K562 (cell line): ENCODE measurements around the gene ARL14EPL. TPM values are rescaled to one million over a fixed set of nuclear protein-coding genes. Genes with fewer than 3 reads are reported as not detected.

Experiments
- ATAC-seq: fragments of 200-7000 bp; cut with Tn5 transposase; 3 replicates; pipeline ENCODE4 v1.9.1; 2020; ENCODE audit warnings: moderate library complexity
- BruUV-seq: library from RNA; stranded (reverse); fragments of 400-500 nt; replicated peaks from 2 replicates; lab custom pipeline; 2021; lab: Mats Ljungman, UMichigan
- CTCF ChIA-PET: fragments of 300-600 bp; formaldehyde crosslinking; extraction: SDS; loops from one replicate; lab custom pipeline; 2021; ENCODE audit warnings: low intra/inter-chr PET ratio; lab: Yijun Ruan, JAX
- POLR2A ChIA-PET: fragments of 300-600, 350-650 bp; sonication (Branson Sonifier 250); formaldehyde crosslinking; extraction: SDS; loops from one replicate; lab custom pipeline; 2021; ENCODE audit warnings: antibody characterized with exemption, inconsistent platforms; lab: Yijun Ruan, JAX
- DNase-seq, 4 experiments: peaks; one replicate each; pipeline versions ENCODE4 v3.0.0 to v3.0.0-alpha.2; 2011 to 2018; ENCODE audit warnings: low spot score in 3 of 4, mixed read lengths in 3 of 4; ENCODE audit errors: extremely low read depth in 1 of 4
- FAIRE-seq: peaks from 2 replicates; lab custom pipeline; 2011; peaks lifted over from hg19 to GRCh38; lab: Jason Lieb, UNC
- H2AFZ ChIP-seq: 2 replicates; pipeline ENCODE4 v1.6.0; 2011; ENCODE audit warnings: low read depth, low read length, control low read depth, inconsistent platforms
- H3K27ac ChIP-seq: fragments of 200-600 bp; 3 replicates; pipeline ENCODE4 v1.8.0; 2011; ENCODE audit warnings: low read depth, mild to moderate bottlenecking, control low read depth, inconsistent platforms, low read length, moderate library complexity, mixed read lengths; ENCODE audit errors: extremely low read depth
- H3K27me3 ChIP-seq, 2 experiments: fragments of 300-600 bp in 1 of 2; 2 replicates in 1 of 2; 3 replicates in 1 of 2; pipeline versions ENCODE4 v1.6.0 to v1.8.0; 2011; ENCODE audit warnings: inconsistent platforms in 2 of 2, low read length in 2 of 2, mild to moderate bottlenecking in 1 of 2, mixed read lengths in 1 of 2, moderate library complexity in 1 of 2; ENCODE audit not compliant: control insufficient read depth in 2 of 2, insufficient read depth in 2 of 2
- H3K36me3 ChIP-seq: fragments of 300-600 bp; 3 replicates; pipeline ENCODE4 v1.8.0; 2011; ENCODE audit warnings: mild to moderate bottlenecking, low read length, inconsistent platforms; ENCODE audit not compliant: control insufficient read depth, insufficient read depth
- H3K4me1 ChIP-seq, 2 experiments: fragments of 200-600 bp in 1 of 2; replicated peaks in 1 of 2; 2 replicates in 1 of 2; 3 replicates in 1 of 2; pipeline versions ENCODE4 v1.5.1 to v1.8.0; 2011; ENCODE audit warnings: inconsistent platforms in 2 of 2, low read length in 2 of 2, mild to moderate bottlenecking in 1 of 2, mixed read lengths in 1 of 2, moderate library complexity in 1 of 2; ENCODE audit not compliant: control insufficient read depth in 2 of 2, insufficient read depth in 2 of 2
- H3K4me2 ChIP-seq: 2 replicates; pipeline ENCODE4 v1.6.1; 2011; ENCODE audit warnings: low read length, control low read depth, inconsistent platforms, mixed read lengths; ENCODE audit not compliant: insufficient read depth
- H3K4me3 ChIP-seq: fragments of 200-600 bp; sonication (generic), shearing (Covaris generic); 2 replicates; pipeline ENCODE4 v1.5.1; 2016; ENCODE audit warnings: control low read depth, inconsistent platforms
- H3K79me2 ChIP-seq: fragments of 200-600 bp; 3 replicates; pipeline ENCODE4 v1.8.0; 2011; ENCODE audit warnings: low read length, inconsistent platforms; ENCODE audit not compliant: control insufficient read depth, insufficient read depth
- H3K9ac ChIP-seq, 2 experiments: 2 replicates each; pipeline versions ENCODE4 v1.6.0 to v1.6.1; 2011; ENCODE audit warnings: low read depth in 2 of 2, low read length in 2 of 2, control low read depth in 1 of 2, inconsistent platforms in 1 of 2, mild to moderate bottlenecking in 1 of 2, mixed read lengths in 1 of 2; ENCODE audit not compliant: insufficient read depth in 1 of 2
- H3K9me1 ChIP-seq: one replicate; pipeline ENCODE4 v1.6.0; 2011; ENCODE audit warnings: inconsistent platforms, mild to moderate bottlenecking, low read length, moderate library complexity; ENCODE audit not compliant: control insufficient read depth, insufficient read depth
- H3K9me3 ChIP-seq: replicated peaks from 2 replicates; pipeline ENCODE4 v1.5.1; 2011; ENCODE audit warnings: low read depth, low read length, inconsistent platforms; ENCODE audit not compliant: control insufficient read depth, insufficient read depth
- H4K20me1 ChIP-seq: replicated peaks from 2 replicates; pipeline ENCODE4 v1.6.1; 2011; ENCODE audit warnings: low read length, inconsistent platforms, mixed read lengths; ENCODE audit not compliant: control insufficient read depth, insufficient read depth
- HOMEZ ChIP-seq: fragments of 250-450 bp; sonication (Bioruptor Pico); IDR thresholded peaks from 2 replicates; pipeline ENCODE4 v1.4.0; 2020; ENCODE audit warnings: mild to moderate bottlenecking, moderate library complexity
- LEF1 ChIP-seq: fragments of 450-650 bp; IDR thresholded peaks from 2 replicates; pipeline ENCODE4 v1.6.1; 2016; ENCODE audit warnings: mild to moderate bottlenecking
- PHTF2 ChIP-seq: fragments of 250-450 bp; sonication (Bioruptor Pico); IDR thresholded peaks from 2 replicates; pipeline ENCODE4 v1.5.0; 2021; ENCODE audit warnings: mild to moderate bottlenecking
- RBM39 ChIP-seq: fragments of 200-400 bp; formaldehyde crosslinking; optimal IDR thresholded peaks from 2 replicates; pipeline ENCODE3; 2018; ENCODE audit warnings: low read depth, low read length
- SMARCC2 ChIP-seq: fragments of 450-650 bp; IDR thresholded peaks from 2 replicates; pipeline ENCODE4 v1.6.1; 2017; ENCODE audit warnings: antibody characterized with exemption, moderate library complexity, mild to moderate bottlenecking, low read depth
- TFE3 ChIP-seq: fragments of 450-650 bp; formaldehyde crosslinking; IDR thresholded peaks from 2 replicates; pipeline ENCODE4 v1.4.0; 2020; ENCODE audit warnings: mild to moderate bottlenecking, mixed read lengths
- ZNF655 ChIP-seq: fragments of 250-450 bp; sonication (Bioruptor Pico); IDR thresholded peaks from 2 replicates; pipeline ENCODE4 v1.5.0; 2021
- ZNF76 ChIP-seq: fragments of 250-450 bp; sonication (Bioruptor Pico); IDR thresholded peaks from 2 replicates; pipeline ENCODE4 v1.4.0; 2020; ENCODE audit warnings: mild to moderate bottlenecking, moderate library complexity, borderline replicate concordance
- WGBS: fragments of 100-300 bp; shearing (Covaris generic); methylation state at CpG from one replicate; pipeline ENCODE4 v1.1.6; 2016; ENCODE audit warnings: low coverage, mixed read lengths; ENCODE audit not compliant: insufficient coverage; ENCODE audit errors: missing lambda C conversion rate; 5-methylcytosine and 5-hydroxymethylcytosine counted together
- in situ Hi-C: fragments of 300-500 bp; cut with MboI; formaldehyde crosslinking; loops from 4 replicates; pipeline ENCODE4 v1.15.0; 2018; ENCODE audit warnings: inconsistent platforms, mixed read lengths
- intact Hi-C: fragments of 100-400 bp; cut with micrococcal nuclease; formaldehyde crosslinking; loops from 2 replicates; pipeline ENCODE4 v1.14.2; 2022
- polyA plus RNA-seq, 8 experiments: library from polyadenylated mRNA; depleted of rRNA in 4 of 8; stranded (reverse) in 5 of 8; unstranded in 3 of 8; fragments of >200 nt; fragmentation: Nextera tagmentation in 2 of 8; fragmentation: Illumina TruSeq in 1 of 8; extraction: Ambion mirVana in 2 of 8; extraction: Trizol in 1 of 8; gene quantifications; 2 replicates each; pipeline versions ENCODE4 v1.2.1 to v1.2.3, GENCODE V29; 2011 to 2014; ENCODE audit warnings: inconsistent platforms in 1 of 8, missing spikeins in 1 of 8
- total RNA-seq, 7 experiments: library from RNA; depleted of rRNA in 6 of 7; stranded (reverse); fragments of >200 nt in 6 of 7; fragmentation: Illumina TruSeq in 2 of 7; extraction: Trizol in 2 of 7; gene quantifications; 2 replicates each; pipeline versions ENCODE4 v1.2.1 to v1.2.3, GENCODE V29; 2011 to 2021; ENCODE audit warnings: low replicate concordance in 1 of 7
- TF ChIP-seq, protein P1 (sequence below): fragments of 250-450 bp; sonication (Bioruptor Pico); IDR thresholded peaks from 2 replicates; pipeline ENCODE4 v1.5.0; 2020; ENCODE audit warnings: mild to moderate bottlenecking, borderline replicate concordance
- TF ChIP-seq, protein P2 (sequence below): fragments of 450-650 bp; formaldehyde crosslinking; IDR thresholded peaks from 2 replicates; pipeline ENCODE4 v1.4.0; 2020; ENCODE audit warnings: mild to moderate bottlenecking
- TF ChIP-seq, protein P3 (sequence below): sonication (generic); formaldehyde crosslinking; IDR thresholded peaks from 2 replicates; pipeline ENCODE4 v1.5.0; 2020; ENCODE audit warnings: missing genetic modification reagents
- TF ChIP-seq, protein P4 (sequence below): sonication (generic); formaldehyde crosslinking; IDR thresholded peaks from 2 replicates; pipeline ENCODE4 v1.8.1; 2022; ENCODE audit warnings: missing genetic modification reagents

The ARL14EPL gene
- total and polyA plus RNA-seq, 9 of the 15 experiments (the other 6 are each of a cell fraction or from before 2014, with no cell fraction given) = 0.06 to 0.14 (median 0.08) TPM; not detected in 5

DNA sequence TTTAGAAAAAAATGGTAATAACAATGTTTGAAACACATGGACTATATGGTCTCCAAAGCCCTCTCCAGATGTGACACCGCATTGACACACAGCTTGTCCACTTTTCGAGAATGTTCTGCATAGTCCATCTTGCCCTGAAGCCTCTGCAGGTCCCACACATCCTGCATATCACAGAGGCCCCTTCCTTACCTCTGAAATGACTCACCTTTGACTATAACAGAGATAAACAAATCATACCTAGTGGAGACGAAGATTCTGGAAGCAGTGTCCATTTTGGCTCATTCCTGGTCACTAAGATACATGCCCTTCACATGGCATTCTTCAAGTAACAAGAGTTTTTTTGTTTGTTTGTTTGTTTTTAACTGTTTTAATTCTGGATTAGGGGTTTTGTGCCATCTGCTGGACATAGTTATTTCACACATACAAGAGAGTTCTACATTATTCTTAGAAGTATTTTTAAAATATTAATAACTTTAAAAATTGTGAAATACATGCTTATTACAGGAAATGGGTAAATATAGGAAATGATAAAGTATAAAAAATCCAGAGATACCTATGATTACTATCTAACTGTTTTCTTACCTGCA is 5.1 kb downstream of the ARL14EPL start:
- Histone ChIP-seq H3K4me3 (no peak overlapping the region), H3K4me2 (no peak overlapping the region), H3K9me1 (no peaks in the 10 kb centered on the region), H3K4me1 (no peaks in the 10 kb centered on the region), H3K9ac (no peak overlapping the region), H4K20me1 (no peaks in the 10 kb centered on the region), H2AFZ (no peak overlapping the region), H3K9me3 (no peaks in the 10 kb centered on the region), H3K79me2 (no peaks in the 10 kb centered on the region), H3K27ac (no peak overlapping the region), H3K36me3 (no peaks in the 10 kb centered on the region), H3K27me3 (peaks cover 0 to 7% of the 10 kb centered on the region in 2 experiments; a peak in 3 of 5 replicates)
- 4% methylated on average over 3 of the region's 3 CpGs for WGBS
- no peak for ATAC-seq
- intact Hi-C loops = loop anchor here (10.0 kb wide), 1 partner anchor 203 kb away; no protein-coding TSS in a partner anchor
- BruUV-seq = no TSS peak
- in situ Hi-C loops = no loop called here
- ChIA-PET POLR2A (no interaction called here), CTCF (no interaction called here)
- DNase-seq = no peak
- no peak for FAIRE-seq
- TF ChIP-seq, protein P1, sequence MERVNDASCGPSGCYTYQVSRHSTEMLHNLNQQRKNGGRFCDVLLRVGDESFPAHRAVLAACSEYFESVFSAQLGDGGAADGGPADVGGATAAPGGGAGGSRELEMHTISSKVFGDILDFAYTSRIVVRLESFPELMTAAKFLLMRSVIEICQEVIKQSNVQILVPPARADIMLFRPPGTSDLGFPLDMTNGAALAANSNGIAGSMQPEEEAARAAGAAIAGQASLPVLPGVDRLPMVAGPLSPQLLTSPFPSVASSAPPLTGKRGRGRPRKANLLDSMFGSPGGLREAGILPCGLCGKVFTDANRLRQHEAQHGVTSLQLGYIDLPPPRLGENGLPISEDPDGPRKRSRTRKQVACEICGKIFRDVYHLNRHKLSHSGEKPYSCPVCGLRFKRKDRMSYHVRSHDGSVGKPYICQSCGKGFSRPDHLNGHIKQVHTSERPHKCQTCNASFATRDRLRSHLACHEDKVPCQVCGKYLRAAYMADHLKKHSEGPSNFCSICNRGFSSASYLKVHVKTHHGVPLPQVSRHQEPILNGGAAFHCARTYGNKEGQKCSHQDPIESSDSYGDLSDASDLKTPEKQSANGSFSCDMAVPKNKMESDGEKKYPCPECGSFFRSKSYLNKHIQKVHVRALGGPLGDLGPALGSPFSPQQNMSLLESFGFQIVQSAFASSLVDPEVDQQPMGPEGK (CRISPR knock-in tag) = no peak
- no peak for TF ChIP-seq SMARCC2
- no peak for TF ChIP-seq ZNF76 (CRISPR knock-in tag)
- TF ChIP-seq LEF1 = no peak
- TF ChIP-seq PHTF2 (CRISPR knock-in tag) = no peak
- no peak for TF ChIP-seq TFE3 (CRISPR knock-in tag)
- TF ChIP-seq HOMEZ (CRISPR knock-in tag) = no peak
- TF ChIP-seq ZNF655 (CRISPR knock-in tag) = no peak
- no peak for TF ChIP-seq RBM39
- TF ChIP-seq, protein P2, sequence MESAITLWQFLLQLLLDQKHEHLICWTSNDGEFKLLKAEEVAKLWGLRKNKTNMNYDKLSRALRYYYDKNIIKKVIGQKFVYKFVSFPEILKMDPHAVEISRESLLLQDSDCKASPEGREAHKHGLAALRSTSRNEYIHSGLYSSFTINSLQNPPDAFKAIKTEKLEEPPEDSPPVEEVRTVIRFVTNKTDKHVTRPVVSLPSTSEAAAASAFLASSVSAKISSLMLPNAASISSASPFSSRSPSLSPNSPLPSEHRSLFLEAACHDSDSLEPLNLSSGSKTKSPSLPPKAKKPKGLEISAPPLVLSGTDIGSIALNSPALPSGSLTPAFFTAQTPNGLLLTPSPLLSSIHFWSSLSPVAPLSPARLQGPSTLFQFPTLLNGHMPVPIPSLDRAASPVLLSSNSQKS = no peak
- TF ChIP-seq, protein P3, sequence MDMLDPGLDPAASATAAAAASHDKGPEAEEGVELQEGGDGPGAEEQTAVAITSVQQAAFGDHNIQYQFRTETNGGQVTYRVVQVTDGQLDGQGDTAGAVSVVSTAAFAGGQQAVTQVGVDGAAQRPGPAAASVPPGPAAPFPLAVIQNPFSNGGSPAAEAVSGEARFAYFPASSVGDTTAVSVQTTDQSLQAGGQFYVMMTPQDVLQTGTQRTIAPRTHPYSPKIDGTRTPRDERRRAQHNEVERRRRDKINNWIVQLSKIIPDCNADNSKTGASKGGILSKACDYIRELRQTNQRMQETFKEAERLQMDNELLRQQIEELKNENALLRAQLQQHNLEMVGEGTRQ (CRISPR knock-in tag) = no peak
- TF ChIP-seq, protein P4, sequence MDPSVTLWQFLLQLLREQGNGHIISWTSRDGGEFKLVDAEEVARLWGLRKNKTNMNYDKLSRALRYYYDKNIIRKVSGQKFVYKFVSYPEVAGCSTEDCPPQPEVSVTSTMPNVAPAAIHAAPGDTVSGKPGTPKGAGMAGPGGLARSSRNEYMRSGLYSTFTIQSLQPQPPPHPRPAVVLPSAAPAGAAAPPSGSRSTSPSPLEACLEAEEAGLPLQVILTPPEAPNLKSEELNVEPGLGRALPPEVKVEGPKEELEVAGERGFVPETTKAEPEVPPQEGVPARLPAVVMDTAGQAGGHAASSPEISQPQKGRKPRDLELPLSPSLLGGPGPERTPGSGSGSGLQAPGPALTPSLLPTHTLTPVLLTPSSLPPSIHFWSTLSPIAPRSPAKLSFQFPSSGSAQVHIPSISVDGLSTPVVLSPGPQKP = no peak
